HG03025 (cell line): ENCODE data around the gene SERP2.
"Not testable (repeated sequence)": the region's sequence is repeated elsewhere in the genome, so short reads cannot be mapped to it uniquely, and the experiment has no call there.

ENCODE experiments used
- ATAC-seq: cut with Tn5 transposase; IDR thresholded peaks from one replicate; pipeline ENCODE4 v1.9.1; 2021; ENCODE audit warnings: mild to moderate bottlenecking, moderate library complexity; ENCODE audit not compliant: unreplicated experiment, low FRiP score

Gene SERP2

GRCh38 chr13:44373601-44374347, at the start of gene SERP2:
TSS of gene SERP2 (plus strand) at chr13:44373824. CDS start at chr13:44374026, 202 bp downstream.
- no peak for ATAC-seq

GRCh38 chr13:44326961-44327360, 46.7 kb upstream of the SERP2 start:
- no peak for ATAC-seq

GRCh38 chr13:44329041-44329440, 44.6 kb upstream of the SERP2 start:
- not testable (repeated sequence) for ATAC-seq

- no peak for ATAC-seq
Observed at GRCh38 chr13:44329909-44330545, 43.6 kb upstream of the SERP2 start.

- no peak for ATAC-seq
Observed at GRCh38 chr13:44331446-44331845, 42.2 kb upstream of the SERP2 start.

GRCh38 chr13:44331912-44332851, 41.4 kb upstream of the SERP2 start:
- no peak for ATAC-seq

- no peak for ATAC-seq
Observed at GRCh38 chr13:44333950-44334655, 39.5 kb upstream of the SERP2 start.

- no peak for ATAC-seq
Observed at GRCh38 chr13:44334751-44335150, 38.9 kb upstream of the SERP2 start.

GRCh38 chr13:44336934-44337333, 36.7 kb upstream of the SERP2 start:
- no peak for ATAC-seq

GRCh38 chr13:44337581-44337980, 36.0 kb upstream of the SERP2 start:
- no peak for ATAC-seq

- ATAC-seq = no peak
Observed at GRCh38 chr13:44340508-44340907, 33.1 kb upstream of the SERP2 start.

- ATAC-seq = no peak
Observed at GRCh38 chr13:44342741-44343140, 30.9 kb upstream of the SERP2 start.

- no peak for ATAC-seq
Observed at GRCh38 chr13:44346534-44346933, 27.1 kb upstream of the SERP2 start.

- ATAC-seq = no peak
Observed at GRCh38 chr13:44347301-44347700, 26.3 kb upstream of the SERP2 start.

- ATAC-seq = no peak
Observed at GRCh38 chr13:44347949-44348348, 25.7 kb upstream of the SERP2 start.

- ATAC-seq = no peak
Observed at GRCh38 chr13:44350775-44351504, 22.7 kb upstream of the SERP2 start.

GRCh38 chr13:44351505-44351854, 22.1 kb upstream of the SERP2 start:
- no peak for ATAC-seq

GRCh38 chr13:44352202-44352601, 21.4 kb upstream of the SERP2 start:
- no peak for ATAC-seq

GRCh38 chr13:44352671-44353070, 21.0 kb upstream of the SERP2 start:
- no peak for ATAC-seq

GRCh38 chr13:44354331-44354730, 19.3 kb upstream of the SERP2 start:
- ATAC-seq = no peak
